ENCODE results near the gene CAMTA1.

CAMTA1 gene

DNA sequence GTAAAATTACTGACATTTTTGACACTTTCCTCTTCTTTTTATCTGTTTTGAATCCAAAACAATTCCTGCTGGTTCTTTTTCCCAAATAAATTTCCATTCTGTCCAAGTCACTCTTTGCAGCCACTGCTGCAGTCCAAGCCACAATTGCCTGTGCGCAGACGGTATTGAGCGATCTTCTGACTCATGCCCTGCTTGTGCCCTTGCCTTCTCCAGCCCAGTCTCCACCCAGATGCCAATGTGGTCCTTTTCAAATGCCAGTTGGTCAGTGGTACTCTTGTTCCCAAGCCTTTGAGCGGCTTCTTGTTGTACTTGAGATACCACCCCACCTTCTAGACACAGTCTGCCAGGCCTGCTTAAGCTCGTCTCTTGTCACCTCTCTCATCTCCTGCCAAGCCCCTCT, 78.9 kb downstream of the CAMTA1 start:
- Histone ChIP-seq H3K4me3 (ENCODE audit: insufficient read depth, low read depth, low read length) (no peak overlapping the region), H3K27ac (ENCODE audit: insufficient read depth, low read depth, low read length, poor library complexity, severe bottlenecking) (no peak overlapping the region), H3K36me3 (ENCODE audit: control insufficient read depth, insufficient read depth, low read length) (no peaks in the 10 kb centered on the region), H3K9me3 (ENCODE audit: control insufficient read depth, low read length) (no peaks in the 10 kb centered on the region), H3K27me3 (ENCODE audit: control insufficient read depth, insufficient read depth, low read length, poor library complexity, severe bottlenecking) (no peaks in the 10 kb centered on the region), H3K4me1 (ENCODE audit: control insufficient read depth, insufficient read depth, low read length) (peaks cover 29% of the 10 kb centered on the region)
- WGBS, 2 experiments = 94% methylated on average over 5 of the region's 5 CpGs

- peaks cover 36% of the 10 kb centered on the region for H3K4me1 ChIP-seq (ENCODE audit: control insufficient read depth, insufficient read depth, low read length)
- no peaks in the 10 kb centered on the region for H3K9me3 ChIP-seq (ENCODE audit: control insufficient read depth, low read length)
- no peaks in the 10 kb centered on the region for H3K27me3 ChIP-seq (ENCODE audit: control insufficient read depth, insufficient read depth, low read length, poor library complexity, severe bottlenecking)
- H3K36me3 ChIP-seq (ENCODE audit: control insufficient read depth, insufficient read depth, low read length) = no peaks in the 10 kb centered on the region
- WGBS, 2 experiments = 27 to 47% methylated on average over 5 to 7 of the region's 7 CpGs
- peak overlapping the region; percentile 38 for H3K27ac ChIP-seq (ENCODE audit: insufficient read depth, low read depth, low read length, poor library complexity, severe bottlenecking)
- H3K4me3 ChIP-seq (ENCODE audit: insufficient read depth, low read depth, low read length) = no peak overlapping the region
These were observed 81.6 kb downstream of the CAMTA1 start for GRCh38 chr1:6866825-6867224.

- Histone ChIP-seq H3K27ac (ENCODE audit: insufficient read depth, low read depth, low read length, poor library complexity, severe bottlenecking) (peak overlapping the region; percentile 38), H3K4me3 (ENCODE audit: insufficient read depth, low read depth, low read length) (no peak overlapping the region), H3K27me3 (ENCODE audit: control insufficient read depth, insufficient read depth, low read length, poor library complexity, severe bottlenecking) (no peaks in the 10 kb centered on the region), H3K9me3 (ENCODE audit: control insufficient read depth, low read length) (no peaks in the 10 kb centered on the region), H3K4me1 (ENCODE audit: control insufficient read depth, insufficient read depth, low read length) (peaks cover 36% of the 10 kb centered on the region), H3K36me3 (ENCODE audit: control insufficient read depth, insufficient read depth, low read length) (no peaks in the 10 kb centered on the region)
- WGBS, 2 experiments = 68 to 72% methylated on average over 5 of the region's 5 CpGs
These were observed 82.1 kb downstream of the CAMTA1 start for GRCh38 chr1:6867321-6867720.

GRCh38 chr1:6867729-6868659, 82.7 kb downstream of the CAMTA1 start:
- Histone ChIP-seq H3K4me3 (ENCODE audit: insufficient read depth, low read depth, low read length) (no peak overlapping the region), H3K27ac (ENCODE audit: insufficient read depth, low read depth, low read length, poor library complexity, severe bottlenecking) (peak overlapping the region; percentile 3), H3K9me3 (ENCODE audit: control insufficient read depth, low read length) (no peaks in the 10 kb centered on the region), H3K4me1 (ENCODE audit: control insufficient read depth, insufficient read depth, low read length) (peaks cover 39% of the 10 kb centered on the region), H3K27me3 (ENCODE audit: control insufficient read depth, insufficient read depth, low read length, poor library complexity, severe bottlenecking) (no peaks in the 10 kb centered on the region), H3K36me3 (ENCODE audit: control insufficient read depth, insufficient read depth, low read length) (no peaks in the 10 kb centered on the region)
- 79 to 80% methylated on average over 6 to 10 of the region's 10 CpGs for WGBS, 2 experiments

- 88 to 89% methylated on average over 2 of the region's 2 CpGs for WGBS, 2 experiments
- H3K4me1 ChIP-seq (ENCODE audit: control insufficient read depth, insufficient read depth, low read length) = peaks cover 43% of the 10 kb centered on the region
- H3K36me3 ChIP-seq (ENCODE audit: control insufficient read depth, insufficient read depth, low read length) = no peaks in the 10 kb centered on the region
- H3K9me3 ChIP-seq (ENCODE audit: control insufficient read depth, low read length) = no peaks in the 10 kb centered on the region
- H3K4me3 ChIP-seq (ENCODE audit: insufficient read depth, low read depth, low read length) = no peak overlapping the region
- peak overlapping the region; percentile 67 for H3K27ac ChIP-seq (ENCODE audit: insufficient read depth, low read depth, low read length, poor library complexity, severe bottlenecking)
- no peaks in the 10 kb centered on the region for H3K27me3 ChIP-seq (ENCODE audit: control insufficient read depth, insufficient read depth, low read length, poor library complexity, severe bottlenecking)
These were observed 83.6 kb downstream of the CAMTA1 start for GRCh38 chr1:6868660-6869380.

GRCh38 chr1:6869545-6869944, 84.3 kb downstream of the CAMTA1 start:
- WGBS, 2 experiments = 88 to 92% methylated on average over 4 of the region's 4 CpGs
- Histone ChIP-seq H3K4me3 (ENCODE audit: insufficient read depth, low read depth, low read length) (no peak overlapping the region), H3K4me1 (ENCODE audit: control insufficient read depth, insufficient read depth, low read length) (peaks cover 43% of the 10 kb centered on the region), H3K27me3 (ENCODE audit: control insufficient read depth, insufficient read depth, low read length, poor library complexity, severe bottlenecking) (no peaks in the 10 kb centered on the region), H3K36me3 (ENCODE audit: control insufficient read depth, insufficient read depth, low read length) (no peaks in the 10 kb centered on the region), H3K9me3 (ENCODE audit: control insufficient read depth, low read length) (no peaks in the 10 kb centered on the region), H3K27ac (ENCODE audit: insufficient read depth, low read depth, low read length, poor library complexity, severe bottlenecking) (peak overlapping the region; percentile 67)

DNA sequence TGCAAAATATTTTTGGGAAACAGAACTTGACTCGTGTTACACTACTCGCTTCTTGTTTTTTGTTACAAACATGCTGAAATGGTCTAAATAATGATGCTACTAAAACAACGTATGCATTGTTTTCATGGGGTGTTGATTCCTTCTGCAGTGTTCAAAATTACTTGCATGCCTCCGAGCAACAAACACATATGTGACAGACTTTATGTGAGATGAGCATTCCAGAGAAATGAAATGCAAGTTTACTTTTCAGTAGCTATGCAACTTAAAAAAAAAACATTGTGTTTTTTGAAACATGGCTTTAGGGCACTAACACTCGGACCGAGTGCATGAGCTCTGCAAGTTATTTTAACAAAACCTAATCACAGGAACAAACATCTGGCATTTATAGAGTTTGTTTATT, 84.8 kb downstream of the CAMTA1 start:
- Histone ChIP-seq H3K9me3 (ENCODE audit: control insufficient read depth, low read length) (no peaks in the 10 kb centered on the region), H3K36me3 (ENCODE audit: control insufficient read depth, insufficient read depth, low read length) (no peaks in the 10 kb centered on the region), H3K27me3 (ENCODE audit: control insufficient read depth, insufficient read depth, low read length, poor library complexity, severe bottlenecking) (no peaks in the 10 kb centered on the region), H3K4me1 (ENCODE audit: control insufficient read depth, insufficient read depth, low read length) (peaks cover 43% of the 10 kb centered on the region), H3K27ac (ENCODE audit: insufficient read depth, low read depth, low read length, poor library complexity, severe bottlenecking) (no peak overlapping the region), H3K4me3 (ENCODE audit: insufficient read depth, low read depth, low read length) (no peak overlapping the region)
- WGBS, 2 experiments = 87 to 91% methylated on average over 6 of the region's 6 CpGs

DNA sequence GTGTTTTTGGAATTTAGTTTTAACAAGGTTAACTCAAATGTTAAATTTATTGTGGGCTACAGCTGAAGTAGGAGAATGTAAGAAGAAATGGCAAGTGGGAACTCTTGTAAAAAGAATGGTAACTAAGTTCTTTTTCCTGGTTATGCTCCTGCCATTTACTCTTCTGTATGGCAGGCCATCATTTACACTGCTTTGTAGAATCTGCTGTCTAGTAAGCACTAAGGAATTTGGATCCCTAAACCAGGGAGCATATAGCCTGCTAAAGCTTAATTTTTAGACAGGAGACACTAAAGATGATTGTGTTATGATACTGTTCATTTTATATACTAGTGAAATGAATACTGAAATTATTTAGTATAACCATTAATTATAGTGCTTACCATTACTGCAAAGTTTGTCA, 85.3 kb downstream of the CAMTA1 start:
- Histone ChIP-seq H3K36me3 (ENCODE audit: control insufficient read depth, insufficient read depth, low read length) (no peaks in the 10 kb centered on the region), H3K9me3 (ENCODE audit: control insufficient read depth, low read length) (no peaks in the 10 kb centered on the region), H3K4me3 (ENCODE audit: insufficient read depth, low read depth, low read length) (no peak overlapping the region), H3K27me3 (ENCODE audit: control insufficient read depth, insufficient read depth, low read length, poor library complexity, severe bottlenecking) (no peaks in the 10 kb centered on the region), H3K4me1 (ENCODE audit: control insufficient read depth, insufficient read depth, low read length) (peaks cover 43% of the 10 kb centered on the region), H3K27ac (ENCODE audit: insufficient read depth, low read depth, low read length, poor library complexity, severe bottlenecking) (no peak overlapping the region)

DNA sequence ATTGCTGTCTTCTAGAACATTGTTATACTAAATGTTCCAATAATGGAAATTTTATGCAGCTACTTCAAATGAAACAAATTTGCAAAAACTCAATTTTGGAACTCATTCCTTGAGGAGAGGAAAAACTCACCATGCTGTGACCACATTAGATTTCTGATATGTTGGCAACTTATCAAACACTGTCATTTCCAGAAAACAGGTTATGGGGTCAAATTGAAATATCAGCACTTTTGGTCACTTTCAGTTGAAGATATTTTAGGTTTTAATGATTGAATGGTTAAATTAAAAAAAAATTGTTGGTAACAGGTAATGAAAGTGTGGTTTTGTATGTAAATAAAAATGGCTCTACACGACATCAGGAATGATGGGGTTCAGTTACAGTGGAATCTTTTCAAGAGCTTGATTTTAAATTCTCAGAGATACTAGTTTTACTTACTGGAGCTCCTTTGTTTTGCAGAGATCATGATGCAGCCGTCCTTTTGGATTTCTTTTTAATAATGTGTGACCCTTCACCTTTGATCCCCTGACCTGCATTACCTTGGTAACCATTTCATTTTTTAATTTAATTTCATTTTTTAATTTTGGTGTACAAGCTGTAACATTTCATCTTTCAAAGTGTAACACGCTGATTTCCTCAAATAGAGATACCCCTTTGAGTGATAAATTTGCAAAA, 86.2 kb downstream of the CAMTA1 start:
- Histone ChIP-seq H3K36me3 (ENCODE audit: control insufficient read depth, insufficient read depth, low read length) (no peaks in the 10 kb centered on the region), H3K4me1 (ENCODE audit: control insufficient read depth, insufficient read depth, low read length) (peaks cover 34% of the 10 kb centered on the region), H3K9me3 (ENCODE audit: control insufficient read depth, low read length) (no peaks in the 10 kb centered on the region), H3K27me3 (ENCODE audit: control insufficient read depth, insufficient read depth, low read length, poor library complexity, severe bottlenecking) (no peaks in the 10 kb centered on the region), H3K27ac (ENCODE audit: insufficient read depth, low read depth, low read length, poor library complexity, severe bottlenecking) (no peak overlapping the region), H3K4me3 (ENCODE audit: insufficient read depth, low read depth, low read length) (no peak overlapping the region)
- WGBS, 2 experiments = 89 to 97% methylated on average over 2 of the region's 3 CpGs
